OCI-LY7 (cell line): ENCODE measurements around the gene KRT17.

Source experiments
- CTCF ChIP-seq: fragments of 200-600 bp; sonication (generic); conservative IDR thresholded peaks from 2 replicates; pipeline ENCODE4 v1.5.1; 2014; ENCODE audit warnings: mild to moderate bottlenecking, antibody characterized with exemption, low read length, moderate library complexity, mixed read lengths
- EZH2phosphoT487 ChIP-seq: fragments of 200-600 bp; sonication (generic); IDR thresholded peaks from 2 replicates; pipeline ENCODE4 v1.6.1; 2018; ENCODE audit warnings: low read depth, borderline replicate concordance, mild to moderate bottlenecking, mixed run types, antibody characterized with exemption, low read length, moderate library complexity, mixed read lengths

DNA sequence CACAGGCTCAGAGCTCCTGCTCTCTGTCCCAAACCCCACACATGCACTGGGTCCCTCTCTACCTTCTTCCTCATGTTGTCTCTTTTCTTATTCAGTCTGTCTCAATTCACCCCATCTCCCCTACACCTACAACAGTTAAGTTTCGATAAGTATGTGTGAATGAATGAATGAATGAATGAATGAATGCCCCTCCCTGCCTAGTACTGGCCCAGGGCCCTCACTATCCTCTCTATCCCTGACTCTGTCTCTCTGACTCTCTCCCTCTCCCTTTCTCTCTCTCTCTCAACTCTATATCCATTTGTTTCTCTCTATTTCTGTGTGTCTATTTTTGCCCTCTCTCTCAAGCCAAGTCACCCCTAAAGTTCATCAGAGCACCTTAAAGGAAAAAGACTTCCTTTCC lies 45.8 kb downstream of the KRT17 start:
- TF ChIP-seq CTCF (no peak), EZH2phosphoT487 (no peak)
